GM03348 (cell line): ENCODE measurements around the gene PTPN2.
"Not testable (repeated sequence)": the region's sequence is repeated elsewhere in the genome, so short reads cannot be mapped to it uniquely, and the experiment has no call there.

ENCODE experiments used
- DNase-seq: peaks from one replicate; pipeline ENCODE4 v3.0.0; 2012; ENCODE audit warnings: low spot score

Gene PTPN2

GRCh38 chr18:12883684-12884405 is at the start of gene PTPN2:
TSS of gene PTPN2 (minus strand) at chr18:12884237. CDS start at chr18:12884141, 96 bp downstream.
- peak; percentile 96 for DNase-seq

- no peak for DNase-seq
Observed at GRCh38 chr18:12933327-12933726, 49.3 kb upstream of the PTPN2 start.

GRCh38 chr18:12930908-12931307 is 46.9 kb upstream of the PTPN2 start:
- DNase-seq = no peak

DNA sequence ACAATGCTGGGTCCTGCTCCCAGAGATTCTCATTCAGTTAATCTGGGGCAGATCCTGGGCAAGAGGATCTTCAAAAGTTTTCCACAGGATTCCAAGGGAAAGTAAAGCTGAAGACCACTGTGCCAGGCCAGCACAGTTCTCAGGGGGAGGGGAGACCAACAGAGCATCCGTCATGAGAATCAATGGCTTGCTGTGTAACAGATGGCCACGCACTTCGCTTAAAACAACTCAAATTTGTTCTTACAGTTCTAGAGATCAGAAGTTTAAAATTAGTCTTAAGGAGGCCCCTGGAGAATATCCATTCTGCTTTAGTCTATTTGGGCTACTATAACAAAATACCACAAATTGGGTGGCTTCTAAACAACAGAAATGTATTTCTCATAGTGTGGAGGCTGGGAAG is 46.3 kb upstream of the PTPN2 start:
- DNase-seq = no peak

DNA sequence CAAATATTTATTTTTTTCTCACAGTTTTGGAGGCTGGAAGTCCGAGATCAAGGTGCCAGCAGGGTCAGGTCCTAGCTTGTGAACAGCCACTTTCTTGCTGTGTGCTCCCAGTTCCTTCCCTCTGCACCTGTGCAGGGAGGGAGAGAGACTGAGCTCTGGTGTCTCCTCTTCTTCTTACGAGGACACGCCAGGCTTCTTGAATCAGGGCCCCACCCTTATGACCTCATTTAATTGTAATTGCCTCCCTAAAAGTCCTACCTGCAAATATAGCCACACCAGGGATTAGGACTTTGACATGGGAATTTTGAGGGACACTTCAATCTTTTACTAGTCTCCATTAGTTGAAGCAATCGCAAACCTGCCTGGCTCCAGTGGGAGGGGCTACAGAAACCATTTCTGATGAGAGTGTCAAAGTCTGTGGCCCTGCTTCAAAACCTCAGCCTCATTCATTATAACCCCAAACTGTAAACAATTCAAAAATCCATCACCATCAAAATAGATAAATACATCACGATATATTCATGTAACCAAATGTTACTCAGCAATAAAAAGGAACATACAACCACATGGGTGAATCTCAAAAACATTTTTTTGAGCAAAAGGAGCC is 45.5 kb upstream of the PTPN2 start:
- no peak for DNase-seq

DNA sequence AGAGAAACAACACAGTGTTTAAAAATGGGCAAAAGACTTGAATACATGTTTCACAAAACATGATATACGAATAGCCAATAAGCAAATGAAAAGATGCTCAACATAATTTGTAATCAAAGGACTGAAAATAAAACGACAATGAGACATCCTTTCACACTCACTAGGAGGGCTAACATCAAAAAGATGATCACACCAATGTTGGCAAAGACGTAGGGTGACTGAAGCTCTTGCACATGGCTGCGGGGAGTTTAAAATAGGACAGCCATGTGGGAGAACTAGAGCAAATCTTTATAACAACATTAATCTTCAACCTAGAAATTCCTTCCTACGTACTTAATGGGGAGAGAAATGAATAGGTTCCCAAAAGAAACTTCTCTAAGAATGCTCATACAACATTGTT is 44.6 kb upstream of the PTPN2 start:
- no peak for DNase-seq

- no peak for DNase-seq
Observed at GRCh38 chr18:12928206-12928605, 44.2 kb upstream of the PTPN2 start.

- DNase-seq = no peak
Observed at GRCh38 chr18:12924616-12925015, 40.6 kb upstream of the PTPN2 start.

DNA sequence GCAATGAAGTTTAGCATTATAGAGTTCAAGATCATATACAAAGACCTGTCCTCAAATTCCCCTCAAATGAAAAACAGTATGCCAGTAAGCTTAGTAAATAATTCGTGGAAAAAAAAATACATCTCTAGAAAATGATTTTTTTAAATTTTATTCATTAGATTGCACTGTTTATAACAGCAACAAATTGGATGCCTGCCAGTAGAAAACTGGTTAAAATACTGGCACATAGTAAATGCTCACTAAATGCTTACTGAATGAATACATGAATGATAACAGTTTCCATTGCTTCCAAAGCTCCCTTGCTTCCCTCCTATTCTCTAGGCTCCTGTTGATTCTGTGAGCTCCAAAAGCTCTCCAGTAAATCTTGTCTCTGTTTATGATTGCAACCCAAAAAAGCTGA is 38.2 kb upstream of the PTPN2 start:
- DNase-seq = no peak

GRCh38 chr18:12921178-12921577 is 37.1 kb upstream of the PTPN2 start:
- no peak for DNase-seq

GRCh38 chr18:12911929-12912703 is 28.1 kb upstream of the PTPN2 start:
- no peak for DNase-seq

DNA sequence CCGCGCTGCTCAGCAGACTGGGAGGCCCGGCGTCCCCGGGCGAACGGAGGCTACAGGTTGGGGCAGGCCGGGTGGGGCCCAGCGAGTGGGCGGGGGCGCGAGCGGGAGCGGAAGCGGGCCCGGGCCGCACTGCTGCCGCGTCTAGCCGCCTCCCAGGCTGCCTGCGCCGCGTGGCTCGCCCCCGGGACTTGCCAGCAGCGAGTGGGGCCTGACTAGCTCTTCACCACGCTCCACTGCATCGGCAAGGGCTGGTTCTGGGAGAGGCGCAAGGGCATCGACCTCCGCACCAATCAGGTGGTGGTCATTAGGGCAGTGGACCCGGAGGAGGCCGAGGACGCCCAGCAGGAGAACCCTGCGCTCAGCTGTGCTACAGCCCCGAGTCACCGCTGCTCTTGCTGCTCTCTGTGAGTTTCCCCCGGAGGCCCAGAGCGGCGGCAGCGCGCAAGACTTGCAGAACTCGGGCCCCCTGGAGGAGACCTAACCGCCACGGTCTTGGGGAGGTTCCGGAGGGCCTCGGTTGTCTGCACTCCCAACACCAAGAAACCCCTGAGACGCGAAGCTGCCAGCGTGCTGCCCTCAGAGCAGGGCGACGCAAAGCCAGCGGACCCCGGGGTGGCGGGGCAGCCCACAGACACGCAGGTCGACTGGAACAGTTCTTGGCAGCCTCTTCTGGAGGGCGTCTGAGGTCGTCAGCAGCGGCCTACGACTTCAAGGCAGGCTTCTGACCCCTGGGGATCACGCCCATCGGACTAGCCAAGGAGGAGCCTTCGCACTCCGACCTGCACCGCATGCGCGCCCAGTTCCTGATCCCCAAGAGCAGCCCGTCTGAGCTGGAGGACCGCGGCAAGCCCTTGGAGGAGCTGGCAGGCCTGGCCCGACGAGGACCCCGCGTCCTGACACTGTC is 27.2 kb upstream of the PTPN2 start:
- peak; percentile 60 for DNase-seq

DNA sequence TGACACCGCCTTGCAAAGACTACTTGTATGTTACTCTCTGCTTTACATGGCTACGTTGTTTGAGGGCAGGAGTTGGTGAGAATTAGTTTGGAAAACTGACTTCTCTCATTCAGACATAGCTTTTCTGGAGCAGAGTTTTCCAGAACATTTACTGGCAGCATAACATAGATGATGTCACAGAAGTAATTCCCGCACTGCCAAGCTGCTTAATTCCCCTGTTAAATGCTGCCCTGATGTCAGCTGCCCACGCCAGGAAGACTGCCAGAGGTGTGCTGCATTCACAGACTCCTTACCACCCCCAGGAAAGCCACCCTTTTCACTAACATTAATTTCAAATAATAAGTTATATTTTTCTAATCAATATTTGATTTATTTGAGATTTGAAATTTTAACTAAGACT is 24.7 kb upstream of the PTPN2 start:
- DNase-seq = no peak

GRCh38 chr18:12907258-12907925 is 23.4 kb upstream of the PTPN2 start:
- peak; percentile 17 for DNase-seq

DNA sequence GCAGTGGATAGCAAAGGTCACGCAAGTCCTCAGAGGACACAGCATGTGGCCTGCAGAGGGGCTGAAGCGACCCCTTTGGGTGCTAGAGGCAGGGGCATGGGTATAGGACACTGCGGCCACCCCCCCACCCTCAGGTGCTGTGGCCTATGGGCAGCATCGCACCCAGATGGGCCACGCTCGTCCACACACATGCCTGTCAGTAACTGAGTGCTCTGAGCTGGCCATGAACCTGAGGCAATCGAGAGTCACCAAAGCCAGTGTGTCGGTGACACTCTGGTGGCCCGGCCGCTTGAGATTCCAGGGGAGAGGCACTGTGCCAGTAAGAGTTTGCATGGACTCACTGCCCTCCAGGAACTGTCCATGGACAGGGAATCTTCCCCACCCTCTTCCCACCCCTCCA is 22.7 kb upstream of the PTPN2 start:
- DNase-seq = no peak

DNA sequence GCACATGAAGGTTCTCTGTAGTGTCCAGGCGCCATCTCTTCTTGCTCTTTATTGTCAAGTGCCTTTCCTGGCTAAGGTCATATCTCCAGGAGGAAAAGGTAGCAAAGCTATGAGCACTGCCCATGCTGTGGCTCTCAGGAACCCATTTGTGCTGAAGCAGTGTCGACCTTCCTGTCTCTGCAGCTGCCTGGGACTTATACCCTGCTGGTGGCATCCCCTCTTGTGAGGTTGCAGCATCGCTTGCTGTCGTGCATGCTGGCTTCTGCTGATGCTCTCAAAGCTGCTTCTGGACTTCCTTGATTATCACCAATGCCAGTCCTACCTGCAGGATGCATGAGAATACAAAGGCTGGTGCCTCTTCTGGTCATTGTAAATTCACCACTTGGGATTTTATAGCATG is 22.1 kb upstream of the PTPN2 start:
- DNase-seq = no peak

DNA sequence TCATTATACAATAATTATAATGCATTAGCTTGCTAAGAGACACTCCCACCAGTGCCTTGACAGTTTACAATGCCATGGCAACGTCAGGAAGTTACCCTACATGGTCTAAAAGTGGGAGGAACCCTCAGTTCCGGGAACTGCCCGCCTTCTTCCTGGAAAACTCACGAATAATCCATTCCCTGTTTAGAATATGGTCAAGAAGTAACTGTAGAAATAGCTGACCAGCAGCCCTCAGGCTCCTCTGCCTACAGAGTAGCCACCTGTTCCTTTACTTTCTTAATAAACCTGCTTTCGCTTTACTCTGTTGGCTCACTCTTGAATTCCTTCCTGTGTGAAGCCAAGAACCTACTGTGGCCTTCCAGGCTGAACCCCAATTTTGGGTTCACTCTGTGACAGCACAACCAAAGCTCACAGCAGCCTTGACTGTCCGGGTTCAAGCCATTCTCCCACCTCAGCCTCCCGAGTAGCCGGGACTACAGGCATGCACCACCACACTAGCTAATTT is 20.0 kb upstream of the PTPN2 start:
- DNase-seq = no peak

- not testable (repeated sequence) for DNase-seq
Observed at GRCh38 chr18:12901208-12901607, 17.2 kb upstream of the PTPN2 start.

DNA sequence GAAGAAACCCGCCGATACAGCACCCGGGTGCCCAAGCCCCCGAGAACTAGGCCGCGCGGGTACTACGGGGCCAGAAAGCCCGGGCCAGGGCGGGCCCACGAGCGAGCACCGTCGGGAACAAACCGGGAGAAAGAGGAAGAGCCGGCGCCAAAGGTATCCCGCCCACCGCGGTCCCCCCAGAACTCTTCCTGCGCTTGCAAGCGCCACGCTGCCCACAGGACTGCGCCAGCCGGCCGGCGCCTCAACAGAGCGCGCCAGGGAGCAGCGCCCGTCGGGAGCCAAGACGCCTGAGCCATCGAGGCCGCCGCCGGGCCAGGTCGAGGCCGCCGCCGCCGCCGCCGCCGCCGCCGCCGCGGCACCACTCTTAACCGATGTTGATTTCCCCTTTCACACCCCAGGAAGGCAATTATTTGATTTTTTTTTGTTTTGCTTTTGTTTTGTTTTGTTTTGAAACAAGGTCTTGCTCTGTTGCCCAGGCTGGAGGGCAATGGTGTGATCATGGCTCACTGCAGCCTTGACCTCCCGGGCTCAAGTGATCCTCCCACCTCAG is 12.8 kb upstream of the PTPN2 start:
- not testable (repeated sequence) for DNase-seq

DNA sequence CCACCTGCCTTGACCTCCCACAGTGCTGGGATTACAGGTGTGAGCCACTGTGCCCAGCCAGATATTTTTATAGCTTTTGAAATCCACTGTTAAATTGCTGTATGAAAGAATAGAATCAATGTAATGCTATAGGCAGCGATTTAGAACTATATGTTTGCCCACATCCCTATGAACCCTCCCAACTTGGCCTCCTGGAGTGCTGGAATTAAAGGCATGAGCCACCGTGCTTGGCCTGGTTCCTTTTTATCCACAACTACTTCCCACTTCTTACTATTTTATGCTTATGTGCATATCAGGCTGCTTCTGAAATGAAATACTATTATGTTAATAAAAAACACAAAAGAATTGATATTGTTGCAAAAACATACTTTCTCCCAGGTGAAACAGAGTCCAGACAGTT is 11.6 kb upstream of the PTPN2 start:
- DNase-seq = no peak

DNA sequence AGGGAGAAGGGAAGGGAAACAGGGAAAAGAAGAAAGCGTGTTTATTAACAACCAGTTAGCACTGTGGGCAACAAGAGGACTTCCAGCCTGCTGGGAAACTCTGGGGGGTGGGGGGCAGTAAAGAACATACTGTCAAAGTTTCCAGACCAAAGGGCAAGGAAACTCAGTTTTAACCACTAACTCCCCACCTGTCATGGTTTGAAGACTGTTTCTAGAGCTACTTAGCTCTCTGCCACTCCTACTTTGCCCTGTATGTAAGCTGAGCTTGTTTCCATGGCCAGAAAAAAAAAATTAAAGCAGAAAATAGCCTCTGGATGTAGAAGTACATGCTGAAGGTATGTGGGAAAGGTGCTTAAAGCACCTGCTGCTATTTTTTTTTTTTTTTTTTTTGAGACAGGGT is 11.0 kb upstream of the PTPN2 start:
- DNase-seq = no peak
